ENCODE results near the gene MESD. TPM values are rescaled to one million over a fixed set of nuclear protein-coding genes. Genes with fewer than 3 reads are reported as not detected.

MESD gene
- total and polyA plus RNA-seq, 9 of the 15 experiments (the other 6 are each of a cell fraction or from before 2014, with no cell fraction given) = 11.3 to 39.7 (median 22.8) TPM

DNA sequence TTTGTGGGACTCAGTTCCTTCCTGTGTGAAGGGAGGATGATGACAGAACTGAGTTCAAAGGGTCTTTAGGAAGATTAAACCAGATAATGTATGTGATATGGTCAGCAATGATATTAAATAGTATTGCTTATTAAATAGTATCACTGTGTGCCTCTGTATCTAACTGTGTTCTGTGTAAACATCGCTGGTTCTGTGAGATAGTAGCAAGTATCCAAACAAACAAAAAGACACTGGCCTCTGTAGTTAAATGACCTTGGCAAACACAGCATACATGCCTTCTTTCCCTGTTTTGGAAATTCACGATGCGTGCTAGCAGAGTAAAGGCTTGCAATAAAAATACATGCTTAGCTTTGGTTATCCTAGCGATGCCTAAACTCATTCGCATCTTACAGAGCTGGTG lies 76.1 kb downstream of the MESD start:
- ChIA-PET CTCF (ENCODE audit: low intra/inter-chr PET ratio) (no interaction called here), POLR2A (no interaction called here)
- ATAC-seq (no peak), FAIRE-seq (no peak), DNase-seq (ENCODE audit: extremely low read depth in 1 of 4, low spot score in 3 of 4) (no peak)
- intact Hi-C loops (cut with micrococcal nuclease) = no loop called here
- Histone ChIP-seq H3K79me2 (ENCODE audit: control insufficient read depth, insufficient read depth, low read length) (no peaks in the 10 kb centered on the region), H3K27me3 (ENCODE audit: control insufficient read depth in 2 of 2, insufficient read depth in 2 of 2, low read length in 2 of 2) (peaks cover 3 to 35% of the 10 kb centered on the region in 2 experiments), H3K36me3 (ENCODE audit: control insufficient read depth, insufficient read depth, low read length) (no peaks in the 10 kb centered on the region), H3K9me3 (replicated peaks; ENCODE audit: control insufficient read depth, insufficient read depth, low read depth, low read length) (no peaks in the 10 kb centered on the region), H3K9me1 (ENCODE audit: control insufficient read depth, insufficient read depth, low read length) (no peaks in the 10 kb centered on the region), H3K9ac (ENCODE audit: insufficient read depth in 1 of 2, low read depth in 2 of 2, low read length in 2 of 2) (no peak overlapping the region), H3K4me2 (ENCODE audit: insufficient read depth, low read length) (no peak overlapping the region), H4K20me1 (replicated peaks; ENCODE audit: control insufficient read depth, insufficient read depth, low read length) (no peaks in the 10 kb centered on the region; the same call in 1 of the 2 replicates), H2AFZ (ENCODE audit: low read depth, low read length) (no peak overlapping the region), H3K27ac (ENCODE audit: extremely low read depth, low read depth, low read length) (no peak overlapping the region), H3K4me1 (replicated peaks in 1 of 2; ENCODE audit: control insufficient read depth in 2 of 2, insufficient read depth in 2 of 2, low read length in 2 of 2) (no peaks in the 10 kb centered on the region; a peak in 1 of 5 replicates), H3K4me3 (no peak overlapping the region)
- TF ChIP-seq SMARCB1 (IDR thresholded peaks at IDR 0.05; ENCODE audit: insufficient read length, low read depth) (no peak), SRSF1 (IDR thresholded peaks at IDR 0.05; ENCODE audit: low read depth, low read length) (no peak), CTBP1 (IDR thresholded peaks at IDR 0.05; ENCODE audit: borderline replicate concordance) (no peak), HNRNPUL1 (IDR thresholded peaks at IDR 0.05; ENCODE audit: low read length) (no peak), PURB (CRISPR knock-in tag; IDR thresholded peaks at IDR 0.05; ENCODE audit: low read depth) (no peak)
- TF ChIP-seq, protein P1, sequence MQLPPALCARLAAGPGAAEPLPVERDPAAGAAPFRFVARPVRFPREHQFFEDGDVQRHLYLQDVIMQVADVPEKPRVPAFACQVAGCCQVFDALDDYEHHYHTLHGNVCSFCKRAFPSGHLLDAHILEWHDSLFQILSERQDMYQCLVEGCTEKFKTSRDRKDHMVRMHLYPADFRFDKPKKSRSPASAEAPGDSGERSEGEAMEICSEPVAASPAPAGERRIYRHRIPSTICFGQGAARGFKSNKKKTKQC (CRISPR knock-in tag; IDR thresholded peaks at IDR 0.05) = no peak
- TF ChIP-seq, protein P2, sequence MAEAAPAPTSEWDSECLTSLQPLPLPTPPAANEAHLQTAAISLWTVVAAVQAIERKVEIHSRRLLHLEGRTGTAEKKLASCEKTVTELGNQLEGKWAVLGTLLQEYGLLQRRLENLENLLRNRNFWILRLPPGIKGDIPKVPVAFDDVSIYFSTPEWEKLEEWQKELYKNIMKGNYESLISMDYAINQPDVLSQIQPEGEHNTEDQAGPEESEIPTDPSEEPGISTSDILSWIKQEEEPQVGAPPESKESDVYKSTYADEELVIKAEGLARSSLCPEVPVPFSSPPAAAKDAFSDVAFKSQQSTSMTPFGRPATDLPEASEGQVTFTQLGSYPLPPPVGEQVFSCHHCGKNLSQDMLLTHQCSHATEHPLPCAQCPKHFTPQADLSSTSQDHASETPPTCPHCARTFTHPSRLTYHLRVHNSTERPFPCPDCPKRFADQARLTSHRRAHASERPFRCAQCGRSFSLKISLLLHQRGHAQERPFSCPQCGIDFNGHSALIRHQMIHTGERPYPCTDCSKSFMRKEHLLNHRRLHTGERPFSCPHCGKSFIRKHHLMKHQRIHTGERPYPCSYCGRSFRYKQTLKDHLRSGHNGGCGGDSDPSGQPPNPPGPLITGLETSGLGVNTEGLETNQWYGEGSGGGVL (CRISPR knock-in tag; IDR thresholded peaks at IDR 0.05) = no peak
- BruUV-seq (replicated peaks) = no TSS peak
- in situ Hi-C loops (cut with MboI) = no loop called here
- 14% methylated on average over 5 of the region's 5 CpGs for WGBS (ENCODE audit: insufficient coverage, low coverage, missing lambda C conversion rate)
